Measurements from ENCODE around the gene NOTCH3. TPM values are rescaled to one million over a fixed set of nuclear protein-coding genes. Genes with fewer than 3 reads are reported as not detected.

NOTCH3 gene
- total and polyA plus RNA-seq, 2 donors, result 11.3 to 14.8 TPM

GRCh38 chr19:15201374-15202023, 704 bp upstream of the NOTCH3 start:
- Histone ChIP-seq H3K27me3 (ENCODE audit: control insufficient read depth in 2 of 2, insufficient read depth in 1 of 2, low read length in 1 of 2) (peaks cover 0 to 5% of the 10 kb centered on the region in 2 donors), H3K4me1 (ENCODE audit: control insufficient read depth in 2 of 2, insufficient read depth in 2 of 2, low read length in 2 of 2) (peaks cover 18 to 44% of the 10 kb centered on the region in 2 donors), H3K4me3 (ENCODE audit: low read length in 2 of 2) (peak overlapping the region; percentile 33 to 73), H3K27ac (ENCODE audit: low read depth in 1 of 2, low read length in 1 of 2) (peak overlapping the region; percentile 22 to 38), H3K36me3 (ENCODE audit: control insufficient read depth in 2 of 2, insufficient read depth in 2 of 2, low read length in 1 of 2) (peaks cover 0 to 19% of the 10 kb centered on the region in 2 donors), H3K9me3 (ENCODE audit: control insufficient read depth in 2 of 2, insufficient read depth in 1 of 2, low read length in 1 of 2) (peaks cover 0 to 3% of the 10 kb centered on the region in 2 donors)
- peak in 2 of 9 donors; percentile 44 to 69 for DNase-seq (ENCODE audit: low read depth in 6 of 9, low spot score in 9 of 9)
- WGBS, result 92% methylated on average over 18 of the region's 18 CpGs

GRCh38 chr19:15199661-15200552, 888 bp downstream of the NOTCH3 start:
- Histone ChIP-seq H3K27ac (ENCODE audit: low read depth in 1 of 2, low read length in 1 of 2) (peak overlapping the region; percentile 89 to 91), H3K4me1 (ENCODE audit: control insufficient read depth in 2 of 2, insufficient read depth in 2 of 2, low read length in 2 of 2) (peaks cover 23 to 54% of the 10 kb centered on the region in 2 donors), H3K27me3 (ENCODE audit: control insufficient read depth in 2 of 2, insufficient read depth in 1 of 2, low read length in 1 of 2) (peaks cover 0 to 10% of the 10 kb centered on the region in 2 donors), H3K36me3 (ENCODE audit: control insufficient read depth in 2 of 2, insufficient read depth in 2 of 2, low read length in 1 of 2) (peaks cover 2 to 24% of the 10 kb centered on the region in 2 donors), H3K9me3 (ENCODE audit: control insufficient read depth in 2 of 2, insufficient read depth in 1 of 2, low read length in 1 of 2) (peaks cover 0 to 3% of the 10 kb centered on the region in 2 donors), H3K4me3 (ENCODE audit: low read length in 2 of 2) (peak overlapping the region; percentile 73 to 95)
- peak in 4 of 9 donors; percentile 44 to 76 (median 59) for DNase-seq (ENCODE audit: low read depth in 6 of 9, low spot score in 9 of 9)
- 14% methylated on average over 80 of the region's 82 CpGs for WGBS

GRCh38 chr19:15198951-15199660, 1.7 kb downstream of the NOTCH3 start:
- DNase-seq (ENCODE audit: low read depth in 6 of 9, low spot score in 9 of 9), result peak in 2 of 9 donors; percentile 26 to 48
- peaks cover 8 to 30% of the 10 kb centered on the region in 2 donors for H3K36me3 ChIP-seq (ENCODE audit: control insufficient read depth in 2 of 2, insufficient read depth in 2 of 2, low read length in 1 of 2)
- peak overlapping the region; percentile 73 to 95 for H3K4me3 ChIP-seq (ENCODE audit: low read length in 2 of 2)
- peaks cover 23 to 61% of the 10 kb centered on the region in 2 donors for H3K4me1 ChIP-seq (ENCODE audit: control insufficient read depth in 2 of 2, insufficient read depth in 2 of 2, low read length in 2 of 2)
- peaks cover 0 to 3% of the 10 kb centered on the region in 2 donors for H3K9me3 ChIP-seq (ENCODE audit: control insufficient read depth in 2 of 2, insufficient read depth in 1 of 2, low read length in 1 of 2)
- WGBS, result 79% methylated on average over 15 of the region's 15 CpGs
- peak overlapping the region; percentile 19 to 79 for H3K27ac ChIP-seq (ENCODE audit: low read depth in 1 of 2, low read length in 1 of 2)
- peaks cover 0 to 11% of the 10 kb centered on the region in 2 donors for H3K27me3 ChIP-seq (ENCODE audit: control insufficient read depth in 2 of 2, insufficient read depth in 1 of 2, low read length in 1 of 2)

GRCh38 chr19:15197942-15198341, 2.9 kb downstream of the NOTCH3 start:
- 29% methylated on average over 8 of the region's 8 CpGs for WGBS
- Histone ChIP-seq H3K4me3 (ENCODE audit: low read length in 2 of 2) (peak overlapping the region; percentile 17 to 36), H3K27me3 (ENCODE audit: control insufficient read depth in 2 of 2, insufficient read depth in 1 of 2, low read length in 1 of 2) (peaks cover 0 to 11% of the 10 kb centered on the region in 2 donors)

GRCh38 chr19:15197275-15197941, 3.4 kb downstream of the NOTCH3 start:
- Histone ChIP-seq H3K4me3 (ENCODE audit: low read length in 2 of 2) (peak overlapping the region; percentile 17 to 67), H3K36me3 (ENCODE audit: control insufficient read depth in 2 of 2, insufficient read depth in 2 of 2, low read length in 1 of 2) (peaks cover 23 to 44% of the 10 kb centered on the region in 2 donors), H3K9me3 (ENCODE audit: control insufficient read depth in 2 of 2, insufficient read depth in 1 of 2, low read length in 1 of 2) (no peaks in the 10 kb centered on the region), H3K27me3 (ENCODE audit: control insufficient read depth in 2 of 2, insufficient read depth in 1 of 2, low read length in 1 of 2) (peaks cover 0 to 11% of the 10 kb centered on the region in 2 donors), H3K27ac (ENCODE audit: low read depth in 1 of 2, low read length in 1 of 2) (peak overlapping the region; percentile 78 to 94), H3K4me1 (ENCODE audit: control insufficient read depth in 2 of 2, insufficient read depth in 2 of 2, low read length in 2 of 2) (peaks cover 23 to 61% of the 10 kb centered on the region in 2 donors)
- 1% methylated on average over 14 of the region's 14 CpGs for WGBS
- peak; percentile 68 to 94 (median 81) for DNase-seq (ENCODE audit: low read depth in 6 of 9, low spot score in 9 of 9)

More at GRCh38 chr19:15197942-15198341, 2.9 kb downstream of the NOTCH3 start:
- Histone ChIP-seq H3K4me1 (ENCODE audit: control insufficient read depth in 2 of 2, insufficient read depth in 2 of 2, low read length in 2 of 2) (peaks cover 23 to 61% of the 10 kb centered on the region in 2 donors), H3K9me3 (ENCODE audit: control insufficient read depth in 2 of 2, insufficient read depth in 1 of 2, low read length in 1 of 2) (peaks cover 0 to 3% of the 10 kb centered on the region in 2 donors), H3K27ac (ENCODE audit: low read depth in 1 of 2, low read length in 1 of 2) (peak overlapping the region; percentile 78 to 94), H3K36me3 (ENCODE audit: control insufficient read depth in 2 of 2, insufficient read depth in 2 of 2, low read length in 1 of 2) (peaks cover 17 to 39% of the 10 kb centered on the region in 2 donors)
- peak in 1 of 9 donors; percentile 18 for DNase-seq (ENCODE audit: low read depth in 6 of 9, low spot score in 9 of 9)

GRCh38 chr19:15196360-15197005, 4.3 kb downstream of the NOTCH3 start:
- H3K4me3 ChIP-seq (ENCODE audit: low read length in 2 of 2), result peak overlapping the region; percentile 45 to 67
- peaks cover 32 to 53% of the 10 kb centered on the region in 2 donors for H3K36me3 ChIP-seq (ENCODE audit: control insufficient read depth in 2 of 2, insufficient read depth in 2 of 2, low read length in 1 of 2)
- DNase-seq (ENCODE audit: low read depth in 6 of 9, low spot score in 9 of 9), result peak in 1 of 9 donors; percentile 51
- peaks cover 0 to 11% of the 10 kb centered on the region in 2 donors for H3K27me3 ChIP-seq (ENCODE audit: control insufficient read depth in 2 of 2, insufficient read depth in 1 of 2, low read length in 1 of 2)
- 65% methylated on average over 4 of the region's 4 CpGs for WGBS
- no peaks in the 10 kb centered on the region for H3K9me3 ChIP-seq (ENCODE audit: control insufficient read depth in 2 of 2, insufficient read depth in 1 of 2, low read length in 1 of 2)
- H3K27ac ChIP-seq (ENCODE audit: low read depth in 1 of 2, low read length in 1 of 2), result peak overlapping the region; percentile 72 to 82
- H3K4me1 ChIP-seq (ENCODE audit: control insufficient read depth in 2 of 2, insufficient read depth in 2 of 2, low read length in 2 of 2), result peaks cover 21 to 55% of the 10 kb centered on the region in 2 donors

GRCh38 chr19:15195371-15196334, 5.1 kb downstream of the NOTCH3 start:
- no peaks in the 10 kb centered on the region for H3K9me3 ChIP-seq (ENCODE audit: control insufficient read depth in 2 of 2, insufficient read depth in 1 of 2, low read length in 1 of 2)
- H3K36me3 ChIP-seq (ENCODE audit: control insufficient read depth in 2 of 2, insufficient read depth in 2 of 2, low read length in 1 of 2), result peaks cover 40 to 62% of the 10 kb centered on the region in 2 donors
- 7% methylated on average over 91 of the region's 91 CpGs for WGBS
- peaks cover 0 to 11% of the 10 kb centered on the region in 2 donors for H3K27me3 ChIP-seq (ENCODE audit: control insufficient read depth in 2 of 2, insufficient read depth in 1 of 2, low read length in 1 of 2)
- H3K4me3 ChIP-seq (ENCODE audit: low read length in 2 of 2), result peak overlapping the region; percentile 45 to 67
- DNase-seq (ENCODE audit: low read depth in 6 of 9, low spot score in 9 of 9), result peak in 3 of 9 donors; percentile 49 to 76 (median 66)
- peaks cover 16 to 49% of the 10 kb centered on the region in 2 donors for H3K4me1 ChIP-seq (ENCODE audit: control insufficient read depth in 2 of 2, insufficient read depth in 2 of 2, low read length in 2 of 2)
- peak overlapping the region; percentile 41 to 47 for H3K27ac ChIP-seq (ENCODE audit: low read depth in 1 of 2, low read length in 1 of 2)
